Measurements from ENCODE around the gene FDXR.

FDXR gene

DNA sequence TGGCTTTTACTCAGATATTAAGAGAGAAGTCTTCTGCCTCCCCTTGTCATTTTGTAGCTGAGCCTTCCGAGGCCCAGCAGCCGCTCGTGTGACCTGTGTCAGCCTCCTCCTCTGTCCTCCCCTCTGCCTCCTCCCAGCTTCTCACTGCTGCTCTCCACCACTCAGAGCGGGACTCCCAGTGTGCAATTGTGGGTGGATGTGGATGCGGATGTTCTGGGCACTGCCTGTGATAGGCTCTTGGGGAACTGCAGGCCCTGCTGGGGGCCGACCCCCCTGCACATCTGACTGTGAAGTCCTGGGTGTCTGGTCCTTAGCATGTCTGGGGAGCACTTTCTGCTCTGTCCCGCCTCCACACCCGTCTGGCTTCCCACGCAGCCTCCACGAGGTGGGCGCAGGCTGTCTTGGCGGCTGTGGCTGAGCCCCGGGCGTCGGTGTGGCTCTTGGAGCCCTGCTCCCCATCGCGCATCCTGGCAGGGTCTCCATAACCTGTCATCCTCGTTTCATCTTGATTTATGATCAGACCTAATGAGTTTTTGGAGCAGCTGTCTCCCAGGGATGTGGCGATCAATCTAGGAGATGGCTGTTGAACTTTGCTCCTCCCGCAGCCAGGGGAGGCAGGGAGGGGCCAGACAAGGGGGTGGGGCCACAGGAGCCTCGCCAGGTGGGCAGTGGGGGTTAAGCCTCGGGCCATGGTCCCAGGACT, 41.2 kb downstream of the FDXR start:
- no peak for DNase-seq

DNA sequence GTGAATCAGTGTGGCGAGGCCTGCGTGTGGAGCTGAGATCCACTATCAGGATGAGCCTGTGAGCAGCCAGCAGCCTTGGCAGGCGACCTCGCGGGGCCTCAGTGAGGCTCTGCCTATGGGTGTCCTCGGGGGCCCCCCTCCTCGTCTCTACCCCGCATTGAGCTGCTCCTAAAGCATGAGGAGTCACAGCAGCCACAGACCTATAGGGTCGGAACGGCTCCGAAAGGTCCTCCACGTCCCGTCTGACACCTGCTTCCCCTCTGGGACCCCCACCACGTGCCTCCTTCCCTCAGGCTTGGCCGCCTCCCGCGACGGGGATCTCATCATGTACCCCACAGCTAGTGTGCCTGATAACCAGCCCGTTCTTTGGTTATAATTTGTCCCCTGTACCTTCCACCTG, 41.9 kb downstream of the FDXR start:
- no peak for DNase-seq

DNA sequence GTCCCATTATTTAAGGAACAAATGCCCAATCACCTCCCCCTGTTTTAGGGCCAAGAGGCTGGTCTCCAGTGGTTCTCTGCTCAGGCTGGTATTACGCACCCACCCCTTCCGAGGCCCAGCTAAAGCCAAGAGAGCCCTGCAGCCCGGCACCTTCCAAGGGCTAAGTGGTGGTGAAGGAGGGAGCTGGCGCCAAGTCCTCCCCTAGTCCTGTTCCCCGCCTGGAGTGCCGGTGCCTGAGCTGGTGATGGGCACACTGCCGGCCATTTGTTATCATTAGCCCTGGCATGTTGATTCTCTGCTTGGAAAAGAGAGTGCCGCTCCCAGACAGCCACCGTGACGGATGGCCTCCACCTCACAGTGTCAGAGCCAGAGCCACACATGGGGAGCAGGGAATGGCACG, 45.0 kb downstream of the FDXR start:
- no peak for DNase-seq

DNA sequence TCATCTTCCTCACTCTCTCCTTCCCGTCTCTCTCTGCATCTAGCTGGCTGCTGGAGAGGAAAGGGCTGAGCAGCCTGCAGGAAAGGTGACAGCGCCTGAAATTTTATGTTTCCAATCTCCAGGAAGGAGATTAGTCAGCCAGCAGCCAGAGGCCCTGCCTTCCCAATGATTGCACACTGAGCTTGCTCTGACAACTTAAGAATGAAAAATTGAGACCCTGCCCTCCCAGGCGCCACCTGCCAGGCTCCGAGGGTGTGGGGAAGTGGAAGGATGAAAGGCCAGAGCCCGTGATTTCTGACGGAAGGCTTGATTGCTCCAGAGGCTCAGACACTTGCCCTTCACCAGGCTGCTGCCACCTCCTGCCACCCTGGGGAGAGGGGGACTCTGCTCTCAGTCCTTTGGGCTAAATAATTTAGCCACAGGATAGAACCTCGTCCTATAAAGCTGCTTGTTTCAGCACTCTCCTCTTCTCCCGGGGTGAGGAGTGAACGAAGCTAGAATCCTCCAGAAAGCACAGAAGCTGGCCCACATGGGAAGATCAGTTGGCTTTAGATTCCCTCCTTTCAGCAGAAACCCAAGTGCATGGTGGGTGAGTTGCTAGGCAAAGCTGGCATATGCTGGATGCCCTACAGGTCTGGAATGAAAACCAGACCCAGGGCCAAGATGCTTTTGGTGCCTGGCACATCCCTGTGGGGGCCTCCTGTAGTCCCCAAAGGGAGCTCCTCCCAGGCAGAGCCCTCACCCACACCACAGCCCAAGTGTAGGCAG, 46.7 kb downstream of the FDXR start:
- no peak for DNase-seq

DNA sequence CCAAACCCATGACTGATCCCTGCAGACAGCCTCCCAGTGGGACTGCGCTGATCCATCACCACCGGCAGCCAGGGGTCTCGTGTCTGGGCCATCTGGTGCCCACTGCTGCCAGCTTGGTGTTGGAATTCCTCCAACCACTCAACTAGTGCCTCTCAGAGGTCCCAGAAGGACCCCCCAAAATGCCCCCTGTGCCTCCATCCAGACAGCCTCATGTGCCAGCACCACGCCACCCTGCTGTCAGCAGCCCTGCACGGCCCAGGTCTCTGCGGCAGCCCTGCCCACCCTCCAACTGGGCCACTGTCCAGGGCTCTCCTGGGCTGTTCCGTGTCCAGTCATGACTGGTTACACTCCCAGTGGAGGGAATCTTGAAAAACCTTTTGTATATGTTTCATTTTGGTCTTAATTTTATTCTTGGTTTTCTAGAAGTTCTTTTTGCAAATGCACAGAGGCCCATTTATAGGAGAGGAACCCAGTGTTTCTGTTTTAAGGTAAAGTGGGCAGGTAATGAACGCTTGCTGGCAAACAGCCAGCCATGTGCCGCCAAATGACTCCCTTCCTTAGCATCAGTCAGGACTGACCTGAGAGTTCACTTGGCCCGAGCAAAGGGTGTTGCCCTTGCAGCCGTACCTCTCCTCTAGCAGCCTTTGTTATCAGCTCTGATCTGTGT, 47.7 kb downstream of the FDXR start:
- no peak for DNase-seq

DNA sequence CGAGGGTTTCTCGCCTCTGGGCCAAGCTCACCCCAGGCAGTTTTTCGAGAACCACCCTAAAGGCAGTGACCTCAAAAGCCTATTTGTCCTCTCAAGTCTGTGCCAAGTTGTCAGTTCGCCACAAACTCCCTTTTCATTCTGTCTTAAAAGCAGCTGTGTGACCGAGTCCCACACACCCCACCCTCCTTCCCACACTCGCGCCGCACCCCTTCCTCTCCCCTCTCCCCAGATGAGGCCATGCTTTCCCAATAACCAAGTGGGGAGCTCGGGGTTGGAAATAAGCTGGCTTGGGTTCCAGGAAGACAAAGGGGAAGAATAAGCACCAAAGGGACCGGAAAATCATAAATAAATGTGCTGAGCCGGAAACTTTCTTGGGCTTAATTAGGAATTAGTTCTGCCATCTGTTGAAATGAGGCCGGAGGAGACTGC, 49.8 kb downstream of the FDXR start:
- no peak for DNase-seq

DNA sequence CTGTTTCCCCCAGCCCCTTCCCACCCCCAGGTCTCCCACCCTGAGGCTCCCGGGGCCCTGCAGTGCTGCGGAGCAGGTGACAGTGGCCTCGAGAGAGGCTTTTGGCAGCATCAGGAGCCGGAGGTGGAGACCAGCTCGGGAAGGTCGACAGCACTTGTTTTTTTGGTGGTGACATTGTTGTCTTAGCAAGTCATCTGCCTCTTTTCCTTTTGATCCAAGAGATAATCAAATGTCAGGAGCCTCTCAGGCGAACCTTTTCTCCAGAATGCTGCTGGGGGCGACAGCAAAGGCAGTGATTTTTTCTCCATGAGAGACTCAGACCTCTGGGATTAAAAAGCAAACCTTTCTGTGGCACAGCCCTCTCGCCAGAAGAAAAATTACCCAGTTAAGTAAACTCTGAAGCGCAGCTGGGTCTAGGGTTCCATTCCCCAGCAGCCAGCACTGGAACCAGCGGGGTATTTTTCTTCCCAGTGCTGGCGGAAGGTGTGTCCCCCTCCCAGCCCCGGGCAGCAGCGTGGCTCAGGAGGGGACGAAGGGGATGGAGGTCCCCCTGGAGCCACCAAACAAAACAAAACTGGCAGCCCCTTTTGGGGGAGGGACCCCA, 50.4 kb downstream of the FDXR start:
- no peak for DNase-seq

DNA sequence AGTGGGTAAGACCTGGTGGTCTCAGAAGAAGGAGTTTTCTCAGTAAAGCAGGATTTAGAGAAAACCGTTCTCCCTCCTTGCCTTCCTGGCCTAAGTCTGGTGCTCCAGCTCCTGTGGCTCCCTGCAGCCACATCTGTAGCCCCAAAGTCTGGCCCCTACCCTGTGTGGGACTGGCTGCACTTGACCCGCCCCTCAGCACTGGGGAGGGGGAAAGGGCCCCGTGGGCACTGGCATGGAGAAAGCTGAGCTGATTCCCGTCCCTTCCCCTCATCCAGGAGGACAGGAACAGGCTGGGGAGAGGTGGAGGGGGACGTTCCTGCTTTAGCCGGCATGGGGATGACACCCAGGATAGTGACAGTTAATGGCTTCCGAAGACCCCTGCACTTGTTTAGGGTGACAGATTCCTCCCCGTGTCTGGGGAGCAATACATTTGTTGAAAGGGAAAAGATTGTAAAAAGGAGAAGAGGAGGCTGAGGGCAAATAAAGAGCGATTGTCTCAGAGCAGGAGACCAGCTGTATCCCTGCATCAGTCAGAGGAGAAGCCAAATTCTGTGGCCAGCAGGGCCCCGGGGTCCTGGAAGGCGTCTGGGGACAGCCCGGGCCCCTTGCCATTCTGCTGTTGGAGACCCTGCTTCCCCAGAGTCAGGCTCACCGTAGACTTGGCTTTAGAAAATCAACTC, 51.0 kb downstream of the FDXR start:
- DNase-seq: no peak

DNA sequence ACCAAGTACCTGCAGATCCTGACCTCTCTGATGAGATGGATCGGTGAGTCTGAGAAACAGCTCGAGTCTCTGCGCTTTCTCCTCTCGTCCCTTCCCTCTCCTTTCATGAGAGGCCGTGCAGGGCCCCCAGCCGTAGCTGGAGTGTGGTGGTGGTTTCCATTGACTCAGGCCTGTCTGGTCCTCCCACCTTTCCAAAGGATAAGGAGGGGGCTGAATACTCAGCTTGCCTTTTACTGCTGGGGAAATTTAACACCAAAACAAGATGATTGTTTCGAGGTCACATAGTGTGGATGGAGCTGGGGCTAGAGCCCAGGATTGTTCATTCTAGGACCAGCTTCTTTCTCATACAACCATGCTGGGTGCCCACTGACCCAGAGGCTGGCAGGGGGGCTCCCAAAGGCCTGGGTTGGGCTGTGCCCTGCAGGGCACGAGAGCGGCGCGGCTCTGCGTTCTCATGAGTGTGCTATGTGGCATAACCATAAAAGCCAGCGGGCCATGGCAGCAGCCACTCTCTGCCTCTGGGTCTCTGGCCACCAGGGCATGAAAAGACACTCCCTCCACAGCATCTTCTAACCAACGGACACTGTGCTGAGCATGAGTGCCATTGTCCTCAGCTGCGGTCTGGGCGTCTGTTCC, 52.9 kb downstream of the FDXR start:
- DNase-seq: no peak

DNA sequence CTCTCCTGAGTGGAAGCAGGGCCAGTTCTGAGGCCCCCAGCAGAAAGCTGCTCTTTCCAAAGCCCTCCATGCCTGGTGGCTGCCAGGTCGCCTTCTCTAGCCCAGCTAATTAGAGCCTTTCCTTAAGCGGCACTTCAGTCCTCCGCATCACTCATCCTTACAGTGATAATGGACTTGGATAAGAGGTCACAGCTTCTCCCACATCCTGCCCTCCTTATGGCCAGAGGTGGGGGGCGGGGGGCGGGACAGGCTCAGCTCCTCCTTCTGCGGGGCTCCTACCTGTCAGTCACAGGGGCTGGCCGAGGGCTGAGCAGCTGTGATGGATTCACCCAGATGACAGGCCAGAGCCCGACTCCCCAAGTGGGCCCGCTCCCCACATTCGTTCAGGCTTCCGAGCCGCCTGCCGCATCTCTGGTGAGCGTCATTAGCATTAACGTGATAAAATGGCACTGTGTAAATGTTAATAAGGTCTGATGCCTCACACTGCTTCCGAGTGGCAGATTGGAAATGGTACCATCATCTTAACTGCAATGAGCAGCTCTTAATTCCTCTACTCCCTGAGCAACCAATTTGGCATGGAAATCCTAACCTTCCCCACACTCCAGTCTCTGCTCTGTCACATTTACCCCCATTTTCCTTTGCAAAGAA, 54.4 kb downstream of the FDXR start:
- DNase-seq: no peak

DNA sequence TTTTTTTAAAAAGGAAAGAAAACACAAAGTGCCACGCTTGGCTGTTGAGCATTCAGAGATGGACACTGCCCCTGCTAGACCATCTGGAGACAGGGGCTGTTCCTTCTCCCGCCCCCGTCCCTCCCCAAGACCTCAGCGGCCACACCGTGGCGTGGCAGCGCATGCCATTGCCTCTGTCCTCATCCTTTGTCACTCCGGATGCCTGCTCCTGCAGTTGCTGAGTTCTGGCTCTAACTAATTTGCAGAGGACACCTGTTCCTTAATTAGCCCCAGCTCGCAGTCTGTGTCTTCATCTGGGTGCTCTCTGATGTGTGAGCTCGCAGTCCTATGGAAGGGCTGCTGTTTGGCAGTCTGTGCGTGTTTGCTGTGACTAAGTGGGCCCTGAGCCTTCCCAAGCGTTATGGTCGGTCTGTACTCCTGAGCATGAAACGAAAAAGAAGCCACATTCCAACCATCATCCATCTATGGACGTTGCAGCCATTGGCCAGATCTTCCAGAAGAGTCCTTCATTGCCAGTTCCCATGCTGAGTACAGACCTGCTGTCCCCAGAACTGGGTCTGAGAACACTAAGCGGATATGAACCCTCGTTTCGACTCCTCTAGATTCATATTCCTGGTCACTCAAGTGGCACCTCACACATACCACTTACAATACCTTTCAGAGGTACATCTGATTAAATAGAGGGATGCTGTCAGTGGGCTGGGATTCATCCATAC, 55.7 kb downstream of the FDXR start:
- no peak for DNase-seq

DNA sequence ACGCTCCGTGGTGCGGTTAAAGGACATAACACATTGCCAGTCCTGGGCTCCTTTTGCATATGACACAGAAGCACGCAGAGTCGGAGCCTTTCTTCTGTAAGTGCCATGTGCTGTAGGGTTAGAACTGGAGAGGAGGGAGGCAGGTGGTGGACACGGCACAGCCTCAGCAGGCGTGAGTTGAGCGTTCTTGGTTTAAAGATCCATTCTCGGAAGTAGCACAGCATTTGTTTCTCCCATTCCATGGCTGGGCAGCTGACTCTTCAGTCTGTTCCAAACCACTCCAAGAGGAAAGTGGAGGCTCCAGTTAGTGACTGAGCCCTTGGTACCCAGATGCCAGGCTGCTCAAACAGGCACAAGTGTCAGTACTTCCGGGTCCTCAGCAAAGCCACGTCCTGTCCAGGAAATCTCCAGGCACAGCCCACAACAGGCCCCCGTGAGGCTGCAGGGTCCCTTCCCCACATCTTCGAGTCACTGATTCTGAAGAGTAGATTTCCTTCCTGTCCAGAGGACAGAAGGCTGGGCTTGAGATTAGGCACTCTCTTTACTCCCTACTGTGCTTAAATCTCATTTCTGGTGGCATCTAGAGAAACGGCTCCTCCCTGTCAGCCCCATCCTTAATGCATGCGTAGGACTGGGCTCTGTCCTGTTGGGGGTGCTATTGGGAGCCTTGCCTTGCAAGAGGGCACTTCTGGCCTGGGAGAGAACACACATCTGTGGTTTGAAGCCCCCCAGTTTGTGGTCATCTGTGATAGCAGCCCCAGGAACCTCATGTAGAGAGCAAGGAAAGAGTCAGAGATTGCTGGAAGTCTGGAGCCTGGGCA, 57.0 kb downstream of the FDXR start:
- DNase-seq: no peak

DNA sequence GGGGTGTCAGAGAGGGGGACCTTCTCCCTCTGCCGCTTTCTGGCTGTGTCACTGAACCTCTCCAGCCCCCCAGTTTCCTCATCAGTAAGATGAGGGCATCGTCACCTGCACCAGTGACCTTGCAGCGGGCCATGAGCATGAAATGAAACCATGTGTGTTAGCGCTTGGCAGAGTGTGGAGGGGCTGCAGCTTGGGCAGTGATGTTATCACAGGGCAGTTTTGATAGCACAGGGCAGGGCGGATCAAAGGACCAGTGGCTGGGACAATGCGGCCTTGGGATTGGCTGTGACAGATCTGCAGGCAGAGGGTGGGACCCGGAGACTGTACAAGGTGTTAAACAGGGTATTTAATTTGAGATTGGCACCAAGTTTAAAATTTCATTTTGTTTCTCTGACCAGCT, 57.7 kb downstream of the FDXR start:
- no peak for DNase-seq

DNA sequence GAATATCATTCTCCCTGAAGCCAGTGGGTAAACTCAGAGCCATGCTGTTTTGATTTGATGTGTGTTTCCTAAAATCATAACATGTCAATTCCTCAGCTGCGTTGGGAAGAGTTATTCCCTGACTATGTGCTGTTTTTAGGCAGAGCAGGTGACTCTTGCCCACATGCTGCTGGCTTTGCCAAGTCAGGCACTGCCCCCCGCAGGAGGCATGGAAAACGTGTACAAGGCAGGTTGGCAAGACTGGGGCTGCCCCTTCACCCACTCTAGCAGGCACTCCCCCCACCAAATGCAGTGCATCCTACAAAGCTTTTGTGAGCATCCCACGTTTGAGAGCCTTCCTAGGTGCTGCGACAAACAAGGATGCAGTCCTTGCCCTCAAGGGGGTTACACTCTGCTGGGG, 58.3 kb downstream of the FDXR start:
- no peak for DNase-seq

All from stimulated activated CD4-positive, alpha-beta T cell treated with anti-CD3 and anti-CD28 coated beads, Interleukin-2, amount 100 ng/mL, for 24 hours (primary cell).